Upper lobe of left lung (tissue), 4 donors: ENCODE results near the gene ARID3A.
A peak's percentile ranks its signal among the peaks of the same experiment; 100 is the strongest.

ENCODE experiments used
- EP300 ChIP-seq, 4 donors: sonication (generic); formaldehyde crosslinking; IDR thresholded peaks; one replicate each; pipeline ENCODE4 v1.5.1; 2017; ENCODE audit warnings: antibody characterized with exemption in 4 of 4, control low read depth in 2 of 4
- TF ChIP-seq, protein P1 (sequence below), 6 experiments: fragments of 450-650 bp in 4 of 6; fragments of 200-600 bp in 2 of 6; sonication (generic) in 2 of 6; IDR thresholded peaks; one replicate each; pipeline ENCODE4 v1.5.1; 2016 to 2019; ENCODE audit warnings: antibody characterized with exemption in 6 of 6

GRCh38 chr19:982567-983170, 56.8 kb downstream of the ARID3A start:
- TF ChIP-seq, protein P1, sequence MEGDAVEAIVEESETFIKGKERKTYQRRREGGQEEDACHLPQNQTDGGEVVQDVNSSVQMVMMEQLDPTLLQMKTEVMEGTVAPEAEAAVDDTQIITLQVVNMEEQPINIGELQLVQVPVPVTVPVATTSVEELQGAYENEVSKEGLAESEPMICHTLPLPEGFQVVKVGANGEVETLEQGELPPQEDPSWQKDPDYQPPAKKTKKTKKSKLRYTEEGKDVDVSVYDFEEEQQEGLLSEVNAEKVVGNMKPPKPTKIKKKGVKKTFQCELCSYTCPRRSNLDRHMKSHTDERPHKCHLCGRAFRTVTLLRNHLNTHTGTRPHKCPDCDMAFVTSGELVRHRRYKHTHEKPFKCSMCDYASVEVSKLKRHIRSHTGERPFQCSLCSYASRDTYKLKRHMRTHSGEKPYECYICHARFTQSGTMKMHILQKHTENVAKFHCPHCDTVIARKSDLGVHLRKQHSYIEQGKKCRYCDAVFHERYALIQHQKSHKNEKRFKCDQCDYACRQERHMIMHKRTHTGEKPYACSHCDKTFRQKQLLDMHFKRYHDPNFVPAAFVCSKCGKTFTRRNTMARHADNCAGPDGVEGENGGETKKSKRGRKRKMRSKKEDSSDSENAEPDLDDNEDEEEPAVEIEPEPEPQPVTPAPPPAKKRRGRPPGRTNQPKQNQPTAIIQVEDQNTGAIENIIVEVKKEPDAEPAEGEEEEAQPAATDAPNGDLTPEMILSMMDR (IDR thresholded peaks at IDR 0.05), result peak; percentile 97 to 100 (median 99)
- TF ChIP-seq EP300 (IDR thresholded peaks at IDR 0.05), result no peak
